GM18517 (cell line): ENCODE measurements around the gene SPHK2.
"Not testable (repeated sequence)": the region's sequence is repeated elsewhere in the genome, so short reads cannot be mapped to it uniquely, and the experiment has no call there.

Experiments used
- ATAC-seq: cut with Tn5 transposase; IDR thresholded peaks from one replicate; pipeline ENCODE4 v1.9.1; 2021; ENCODE audit warnings: mild to moderate bottlenecking, moderate library complexity; ENCODE audit not compliant: unreplicated experiment

The SPHK2 gene

DNA sequence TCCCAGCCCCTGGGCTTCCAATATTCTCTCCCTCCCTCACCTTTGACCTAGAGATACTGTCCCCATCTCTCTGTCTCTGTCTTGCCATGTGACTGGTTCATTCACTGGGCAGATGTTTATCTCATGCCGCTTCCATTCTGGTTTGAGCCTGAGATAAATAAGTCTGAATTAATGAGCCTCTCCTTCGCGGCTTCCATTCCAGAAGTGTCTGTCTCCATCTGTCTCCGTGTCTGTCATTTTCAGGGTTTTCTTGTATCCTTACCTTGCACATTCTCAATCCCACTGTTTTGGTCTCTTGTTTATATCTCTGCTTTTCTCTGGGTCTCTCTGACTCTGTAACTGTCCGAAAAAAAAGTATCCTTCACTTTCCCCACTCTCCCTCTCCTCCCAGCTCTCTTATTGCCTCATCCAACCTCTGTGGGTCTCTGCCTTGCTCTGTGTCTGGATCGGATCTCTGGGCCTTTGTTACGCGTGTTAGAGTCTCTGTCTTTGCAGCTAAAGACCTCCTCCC, 4.3 kb downstream of the SPHK2 start:
- ATAC-seq = no peak

DNA sequence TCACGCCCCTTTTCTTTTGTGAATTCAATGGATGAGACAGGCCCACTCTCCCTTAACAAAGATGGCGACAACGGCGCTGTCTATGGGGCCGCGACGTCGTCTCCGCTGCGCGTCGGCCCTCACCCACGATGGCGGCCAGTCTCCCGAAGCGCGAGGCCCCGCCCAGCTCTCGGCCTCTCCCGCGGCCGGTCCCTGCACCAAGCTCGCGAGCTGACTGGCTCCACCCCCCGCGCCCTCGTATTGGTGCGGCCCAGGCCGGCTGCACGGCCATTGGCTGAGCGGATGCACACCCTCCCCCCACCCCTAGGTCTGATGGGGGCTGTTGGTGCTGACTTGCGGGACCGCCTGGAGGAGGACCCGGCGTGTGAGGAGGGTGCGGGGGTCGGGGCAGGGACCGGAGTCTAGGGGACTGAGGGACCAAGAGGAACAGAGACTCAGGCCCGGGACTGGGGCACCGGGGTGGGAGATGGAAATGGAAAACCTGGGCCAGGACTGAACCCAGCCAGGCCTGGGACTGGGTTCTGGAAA, 4.8 kb downstream of the SPHK2 start:
- peak; percentile 38 for ATAC-seq

DNA sequence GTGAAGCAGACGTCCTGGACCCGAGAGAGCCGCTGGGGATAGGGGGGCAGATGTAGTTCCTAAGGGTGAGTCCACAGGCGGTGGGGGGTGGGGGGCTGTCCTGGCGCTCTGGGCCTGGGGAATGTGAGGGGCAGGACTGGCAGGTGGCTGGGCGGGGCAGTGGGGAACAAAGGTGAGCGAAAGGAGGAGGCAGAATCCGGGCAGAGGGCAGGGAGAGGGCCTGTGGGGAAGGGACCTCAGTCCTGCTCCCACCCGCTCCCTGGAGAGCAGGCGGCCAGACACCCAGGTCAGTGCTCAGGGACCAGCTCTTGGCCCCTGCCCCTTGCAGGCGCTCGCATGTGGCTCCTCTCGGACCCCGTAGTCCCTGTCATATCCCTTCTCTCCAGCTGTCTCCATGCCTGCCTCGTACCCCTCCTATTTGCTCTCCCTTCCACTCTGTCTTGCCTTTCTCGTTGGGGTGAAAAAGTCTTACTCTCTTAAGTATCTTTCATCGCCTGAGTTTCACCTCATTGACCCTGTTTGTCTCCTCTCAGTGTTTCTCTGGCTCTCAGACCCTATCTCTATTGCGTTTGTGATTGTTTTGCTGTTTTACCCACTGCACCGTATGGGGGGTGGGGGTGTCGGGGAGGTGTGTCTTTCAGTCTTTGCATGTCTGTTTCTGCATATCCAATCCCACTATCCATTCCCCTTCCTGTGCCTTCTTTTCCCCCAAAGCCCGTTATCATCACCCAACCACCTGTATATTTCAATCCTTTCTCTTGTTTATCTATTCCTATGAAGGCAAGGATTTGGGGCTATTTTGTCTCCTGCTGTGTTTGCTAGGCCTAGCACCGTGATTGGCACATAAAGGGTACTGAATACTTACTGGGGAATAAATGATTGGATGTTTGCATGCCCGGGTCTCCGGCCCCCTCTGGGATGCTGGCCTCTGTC, 5.8 kb downstream of the SPHK2 start:
- ATAC-seq = no peak

DNA sequence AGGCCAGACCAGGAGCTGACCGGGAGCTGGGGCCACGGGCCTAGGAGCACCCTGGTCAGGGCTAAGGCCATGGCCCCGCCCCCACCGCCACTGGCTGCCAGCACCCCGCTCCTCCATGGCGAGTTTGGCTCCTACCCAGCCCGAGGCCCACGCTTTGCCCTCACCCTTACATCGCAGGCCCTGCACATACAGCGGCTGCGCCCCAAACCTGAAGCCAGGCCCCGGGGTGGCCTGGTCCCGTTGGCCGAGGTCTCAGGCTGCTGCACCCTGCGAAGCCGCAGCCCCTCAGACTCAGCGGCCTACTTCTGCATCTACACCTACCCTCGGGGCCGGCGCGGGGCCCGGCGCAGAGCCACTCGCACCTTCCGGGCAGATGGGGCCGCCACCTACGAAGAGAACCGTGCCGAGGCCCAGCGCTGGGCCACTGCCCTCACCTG, 6.6 kb downstream of the SPHK2 start:
- no peak for ATAC-seq

DNA sequence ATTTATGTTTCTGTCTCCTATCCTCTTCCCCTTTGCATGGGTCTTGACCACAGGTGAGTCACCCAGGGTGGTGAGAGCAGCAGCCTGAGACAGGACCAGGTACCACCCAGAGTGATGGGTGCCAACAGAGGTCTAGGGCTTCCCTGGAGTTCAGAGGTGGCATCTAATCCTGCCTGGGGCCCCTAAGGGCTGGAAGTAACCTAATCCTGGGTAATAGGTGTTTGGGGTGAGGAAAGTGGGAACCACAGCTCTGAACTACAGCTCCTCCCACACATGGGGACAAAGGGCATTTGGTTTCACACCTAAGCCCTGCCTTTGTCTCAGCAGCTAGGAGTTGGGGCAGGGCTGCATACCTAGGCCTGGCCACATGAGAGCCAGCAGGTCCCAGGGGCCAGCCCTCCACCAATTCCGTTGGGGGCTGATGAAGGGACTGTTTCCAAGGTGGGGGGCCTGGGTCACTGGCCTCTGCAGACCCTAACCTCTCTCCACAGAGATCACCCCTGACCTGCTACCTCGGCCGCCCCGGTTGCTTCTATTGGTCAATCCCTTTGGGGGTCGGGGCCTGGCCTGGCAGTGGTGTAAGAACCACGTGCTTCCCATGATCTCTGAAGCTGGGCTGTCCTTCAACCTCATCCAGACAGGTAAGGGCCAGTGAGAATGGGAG, 8.0 kb downstream of the SPHK2 start:
- ATAC-seq = no peak

DNA sequence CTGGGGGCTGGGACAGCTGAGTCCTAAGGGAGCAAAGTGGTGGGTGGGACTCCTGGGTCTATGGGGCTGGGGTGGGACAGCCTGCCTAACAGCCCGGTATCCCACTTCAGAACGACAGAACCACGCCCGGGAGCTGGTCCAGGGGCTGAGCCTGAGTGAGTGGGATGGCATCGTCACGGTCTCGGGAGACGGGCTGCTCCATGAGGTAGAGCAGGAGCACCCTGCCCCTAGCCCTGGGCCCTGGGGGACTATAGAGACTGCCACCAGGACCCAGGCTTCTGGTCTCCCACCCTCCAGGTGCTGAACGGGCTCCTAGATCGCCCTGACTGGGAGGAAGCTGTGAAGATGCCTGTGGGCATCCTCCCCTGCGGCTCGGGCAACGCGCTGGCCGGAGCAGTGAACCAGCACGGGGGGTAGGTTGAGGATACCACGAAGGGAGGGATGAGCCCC, 8.6 kb downstream of the SPHK2 start:
- no peak for ATAC-seq

DNA sequence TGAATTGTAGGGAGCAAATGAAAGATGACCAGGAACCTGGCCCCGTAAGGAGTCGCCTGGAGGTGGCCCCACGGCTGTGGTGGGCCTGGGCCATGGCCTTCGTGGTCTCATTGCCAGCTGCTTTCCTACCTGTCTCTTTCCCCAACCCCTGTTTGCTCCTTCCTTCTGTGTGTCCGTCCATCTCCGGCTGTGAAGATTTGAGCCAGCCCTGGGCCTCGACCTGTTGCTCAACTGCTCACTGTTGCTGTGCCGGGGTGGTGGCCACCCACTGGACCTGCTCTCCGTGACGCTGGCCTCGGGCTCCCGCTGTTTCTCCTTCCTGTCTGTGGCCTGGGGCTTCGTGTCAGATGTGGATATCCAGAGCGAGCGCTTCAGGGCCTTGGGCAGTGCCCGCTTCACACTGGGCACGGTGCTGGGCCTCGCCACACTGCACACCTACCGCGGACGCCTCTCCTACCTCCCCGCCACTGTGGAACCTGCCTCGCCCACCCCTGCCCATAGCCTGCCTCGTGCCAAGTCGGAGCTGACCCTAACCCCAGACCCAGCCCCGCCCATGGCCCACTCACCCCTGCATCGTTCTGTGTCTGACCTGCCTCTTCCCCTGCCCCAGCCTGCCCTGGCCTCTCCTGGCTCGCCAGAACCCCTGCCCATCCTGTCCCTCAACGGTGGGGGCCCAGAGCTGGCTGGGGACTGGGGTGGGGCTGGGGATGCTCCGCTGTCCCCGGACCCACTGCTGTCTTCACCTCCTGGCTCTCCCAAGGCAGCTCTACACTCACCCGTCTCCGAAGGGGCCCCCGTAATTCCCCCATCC, 9.4 kb downstream of the SPHK2 start:
- ATAC-seq = no peak

DNA sequence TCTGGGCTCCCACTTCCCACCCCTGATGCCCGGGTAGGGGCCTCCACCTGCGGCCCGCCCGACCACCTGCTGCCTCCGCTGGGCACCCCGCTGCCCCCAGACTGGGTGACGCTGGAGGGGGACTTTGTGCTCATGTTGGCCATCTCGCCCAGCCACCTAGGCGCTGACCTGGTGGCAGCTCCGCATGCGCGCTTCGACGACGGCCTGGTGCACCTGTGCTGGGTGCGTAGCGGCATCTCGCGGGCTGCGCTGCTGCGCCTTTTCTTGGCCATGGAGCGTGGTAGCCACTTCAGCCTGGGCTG, 9.9 kb downstream of the SPHK2 start:
- ATAC-seq = no peak

DNA sequence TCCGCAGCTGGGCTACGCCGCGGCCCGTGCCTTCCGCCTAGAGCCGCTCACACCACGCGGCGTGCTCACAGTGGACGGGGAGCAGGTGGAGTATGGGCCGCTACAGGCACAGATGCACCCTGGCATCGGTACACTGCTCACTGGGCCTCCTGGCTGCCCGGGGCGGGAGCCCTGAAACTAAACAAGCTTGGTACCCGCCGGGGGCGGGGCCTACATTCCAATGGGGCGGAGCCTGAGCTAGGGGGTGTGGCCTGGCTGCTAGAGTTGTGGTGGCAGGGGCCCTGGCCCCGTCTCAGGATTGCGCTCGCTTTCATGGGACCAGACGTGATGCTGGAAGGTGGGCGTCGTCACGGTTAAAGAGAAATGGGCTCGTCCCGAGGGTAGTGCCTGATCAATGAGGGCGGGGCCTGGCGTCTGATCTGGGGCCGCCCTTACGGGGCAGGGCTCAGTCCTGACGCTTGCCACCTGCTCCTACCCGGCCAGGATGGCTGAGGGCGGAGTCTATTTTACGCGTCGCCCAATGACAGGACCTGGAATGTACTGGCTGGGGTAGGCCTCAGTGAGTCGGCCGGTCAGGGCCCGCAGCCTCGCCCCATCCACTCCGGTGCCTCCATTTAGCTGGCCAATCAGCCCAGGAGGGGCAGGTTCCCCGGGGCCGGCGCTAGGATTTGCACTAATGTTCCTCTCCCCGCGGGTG, 10.4 kb downstream of the SPHK2 start:
- ATAC-seq = no peak

DNA sequence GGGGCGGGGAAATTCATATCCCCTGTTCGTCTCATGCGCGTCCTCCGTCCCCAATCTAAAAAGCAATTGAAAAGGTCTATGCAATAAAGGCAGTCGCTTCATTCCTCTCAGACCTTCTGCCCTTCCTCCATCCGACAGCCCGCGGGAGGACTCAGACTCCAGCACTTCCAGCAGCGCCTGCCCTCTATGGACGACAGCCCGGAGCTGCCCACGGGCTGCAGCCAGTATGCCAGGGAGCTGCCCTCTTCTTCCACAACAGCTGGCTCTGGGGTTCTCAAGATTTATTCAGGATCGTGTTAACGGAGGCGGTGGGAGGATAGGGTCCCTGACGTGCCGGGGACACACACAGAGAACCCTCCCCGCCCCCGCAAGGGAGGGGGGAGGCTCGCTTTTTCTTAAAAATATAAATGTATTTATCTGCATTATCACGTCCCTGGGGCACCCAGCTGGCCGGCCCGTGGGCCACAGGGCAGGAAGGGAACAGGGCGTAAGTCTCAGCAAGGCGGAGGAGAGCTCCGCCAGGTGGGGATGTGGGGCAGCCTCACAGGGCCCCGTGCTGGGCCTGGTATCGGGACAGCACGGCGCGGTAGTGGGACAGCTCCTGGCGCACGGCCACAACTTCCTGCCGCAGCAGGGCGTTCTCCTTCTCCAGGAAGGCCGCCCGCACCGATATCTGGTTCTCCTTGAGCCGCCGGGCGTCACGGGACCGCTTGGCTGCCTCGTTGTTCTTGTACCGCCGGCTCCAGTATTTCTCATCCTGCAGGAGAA, 11.2 kb downstream of the SPHK2 start:
- ATAC-seq = no peak

DNA sequence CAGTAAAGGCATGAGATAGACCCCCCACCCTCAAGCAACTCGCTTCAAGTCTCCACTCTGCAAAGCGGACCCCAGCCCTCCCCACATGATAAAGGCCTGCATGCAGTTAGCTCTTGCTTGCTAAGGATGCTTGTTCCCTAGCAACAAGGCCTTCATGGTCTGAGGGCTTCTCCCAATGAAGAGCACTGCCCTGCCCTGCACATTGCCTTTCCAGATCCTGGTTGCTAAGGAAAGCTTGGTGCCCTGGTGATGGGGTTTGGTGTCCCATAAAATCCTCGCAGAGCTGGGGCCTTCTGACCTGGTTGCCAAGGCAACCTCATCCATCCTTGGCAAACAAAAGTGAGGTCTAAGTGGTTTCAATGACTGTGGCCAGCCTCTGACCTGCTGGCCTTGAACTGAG, 11.9 kb downstream of the SPHK2 start:
- ATAC-seq = no peak

DNA sequence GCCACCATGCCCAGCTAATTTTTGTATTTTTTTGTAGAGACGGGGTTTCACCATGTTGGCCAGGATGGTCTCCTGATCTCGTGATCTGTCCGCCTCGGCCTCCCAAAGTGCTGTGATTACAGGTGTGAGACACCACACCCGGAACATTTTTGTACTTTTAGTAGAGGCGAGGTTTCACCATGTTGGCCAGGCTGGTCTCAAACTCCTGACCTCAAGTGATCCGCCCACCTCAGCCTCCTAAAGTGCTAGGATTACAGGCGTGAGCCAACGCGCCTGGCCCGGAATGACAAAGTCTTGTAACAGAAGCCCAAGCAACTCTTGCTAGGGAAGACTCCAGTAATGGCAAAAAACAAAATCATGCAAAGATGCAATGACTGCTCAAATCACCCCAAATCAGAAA, 13.0 kb downstream of the SPHK2 start:
- not testable (repeated sequence) for ATAC-seq

DNA sequence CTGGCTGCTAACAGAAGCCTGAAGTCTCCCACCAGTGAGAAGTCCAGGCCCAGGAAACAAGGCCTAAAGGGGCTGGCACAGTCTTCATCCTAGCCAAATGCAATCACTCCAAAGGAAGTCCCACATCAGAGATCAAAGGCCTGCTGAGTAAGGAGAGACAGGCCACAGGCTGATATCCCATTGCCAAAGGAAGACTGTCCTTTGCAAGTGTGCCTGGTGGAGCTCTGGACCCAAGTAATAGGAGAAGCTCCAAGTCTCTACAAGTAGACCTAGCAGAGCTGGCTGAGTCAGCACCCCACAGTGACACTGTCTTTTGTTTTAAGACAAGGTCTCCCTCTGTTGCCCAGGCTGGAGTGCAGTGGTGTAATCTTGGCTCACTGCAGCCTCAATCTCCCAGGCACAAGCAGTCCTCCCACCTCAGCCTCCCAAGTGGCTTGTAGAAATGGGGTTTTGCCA, 13.4 kb downstream of the SPHK2 start:
- no peak for ATAC-seq

DNA sequence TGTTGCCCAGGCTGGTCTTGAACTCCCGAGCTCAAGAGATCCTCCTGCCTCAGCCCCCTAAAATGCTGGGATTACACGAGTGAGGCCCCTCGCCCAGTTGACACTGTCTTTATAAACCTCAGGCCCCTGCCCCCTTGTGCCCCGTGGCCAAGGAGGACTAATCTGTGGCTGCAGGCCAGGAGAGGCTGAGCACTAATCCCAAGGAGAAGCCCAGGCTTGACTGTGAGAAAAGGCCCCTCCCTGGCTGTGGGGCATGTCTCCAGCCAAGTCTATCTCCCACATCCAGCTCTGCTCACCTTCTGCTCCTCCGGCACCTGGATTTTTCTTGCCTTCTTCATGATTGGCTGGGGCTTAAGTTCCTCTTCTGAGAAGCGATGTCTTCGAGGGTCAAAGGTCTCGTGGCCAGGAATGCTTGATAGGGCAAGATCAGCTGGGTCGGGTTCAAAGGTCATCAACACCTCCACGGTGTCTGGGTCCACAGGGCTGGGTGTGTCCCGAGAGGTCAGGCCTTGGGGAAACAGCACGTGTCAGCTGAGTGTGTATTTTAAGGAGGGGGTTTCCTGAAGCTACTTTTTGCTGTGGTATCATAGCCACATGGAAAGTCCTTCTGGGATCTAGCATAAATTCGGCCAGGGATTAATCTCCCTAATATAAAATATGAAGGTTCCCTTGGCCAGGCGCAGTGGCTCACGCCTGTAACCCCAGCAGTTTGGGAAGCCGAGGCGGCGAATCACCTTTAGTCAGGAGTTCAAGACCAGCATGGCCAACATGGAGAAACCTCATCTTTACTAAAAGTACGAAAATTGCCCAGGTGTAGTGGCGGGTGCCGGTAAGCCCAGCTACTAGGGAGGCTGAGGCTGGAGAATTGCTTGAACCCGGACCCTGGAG, 14.1 kb downstream of the SPHK2 start:
- no peak for ATAC-seq

DNA sequence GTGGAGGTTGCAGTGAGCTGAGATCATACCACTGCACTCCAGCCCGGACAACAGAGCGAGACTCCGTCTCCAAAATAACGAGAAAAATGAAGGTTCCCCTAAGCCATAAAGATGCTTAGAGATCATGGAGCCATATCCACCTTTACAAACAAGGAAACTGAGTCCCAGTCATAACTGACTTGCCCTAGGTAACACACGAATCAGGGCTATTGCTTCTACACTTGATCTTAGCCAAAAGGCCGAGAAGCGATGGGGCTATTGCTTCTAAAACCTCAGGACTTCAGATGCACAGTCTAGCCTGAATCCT, 14.7 kb downstream of the SPHK2 start:
- ATAC-seq = no peak

DNA sequence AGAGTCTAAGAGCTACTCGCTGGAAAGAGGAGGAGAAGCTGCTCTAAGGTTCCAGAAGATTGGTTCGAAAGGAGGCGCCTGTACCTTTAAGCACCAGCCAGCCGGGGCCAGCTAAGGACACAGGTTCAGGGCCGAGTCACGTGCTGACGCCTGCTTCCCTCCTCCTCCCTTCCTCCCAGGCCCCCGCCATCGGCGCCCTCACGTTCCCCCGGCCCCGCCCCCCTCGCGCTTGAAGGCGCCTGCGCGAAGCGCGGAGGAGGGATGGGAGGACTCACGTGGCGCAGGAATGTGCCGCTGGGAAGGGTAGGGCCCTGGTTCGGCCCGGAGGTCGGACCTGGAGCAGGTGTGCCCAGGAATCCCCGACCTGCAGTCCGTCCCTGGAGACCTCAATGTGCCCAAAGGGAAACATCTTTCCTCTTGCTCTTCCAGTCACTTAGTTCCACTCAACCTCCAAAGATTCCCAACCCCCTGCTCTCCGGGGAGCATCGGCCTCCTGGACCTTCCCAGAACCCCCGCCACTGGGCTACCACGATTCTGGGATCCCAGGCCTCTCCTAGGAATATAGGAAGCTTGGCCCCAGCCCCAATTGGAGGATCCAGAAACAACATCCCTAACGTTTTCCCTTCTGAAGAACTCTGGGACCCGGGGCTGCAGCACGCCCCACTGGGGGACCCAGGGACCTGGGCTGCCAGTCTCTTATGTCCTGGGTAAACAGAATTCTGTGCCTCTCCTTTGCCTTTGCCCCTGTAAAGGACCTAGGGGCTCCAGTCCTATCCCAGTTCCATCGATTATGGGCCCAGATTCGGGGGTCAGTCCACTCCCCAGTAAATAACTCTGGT, 15.3 kb downstream of the SPHK2 start:
- no peak for ATAC-seq

DNA sequence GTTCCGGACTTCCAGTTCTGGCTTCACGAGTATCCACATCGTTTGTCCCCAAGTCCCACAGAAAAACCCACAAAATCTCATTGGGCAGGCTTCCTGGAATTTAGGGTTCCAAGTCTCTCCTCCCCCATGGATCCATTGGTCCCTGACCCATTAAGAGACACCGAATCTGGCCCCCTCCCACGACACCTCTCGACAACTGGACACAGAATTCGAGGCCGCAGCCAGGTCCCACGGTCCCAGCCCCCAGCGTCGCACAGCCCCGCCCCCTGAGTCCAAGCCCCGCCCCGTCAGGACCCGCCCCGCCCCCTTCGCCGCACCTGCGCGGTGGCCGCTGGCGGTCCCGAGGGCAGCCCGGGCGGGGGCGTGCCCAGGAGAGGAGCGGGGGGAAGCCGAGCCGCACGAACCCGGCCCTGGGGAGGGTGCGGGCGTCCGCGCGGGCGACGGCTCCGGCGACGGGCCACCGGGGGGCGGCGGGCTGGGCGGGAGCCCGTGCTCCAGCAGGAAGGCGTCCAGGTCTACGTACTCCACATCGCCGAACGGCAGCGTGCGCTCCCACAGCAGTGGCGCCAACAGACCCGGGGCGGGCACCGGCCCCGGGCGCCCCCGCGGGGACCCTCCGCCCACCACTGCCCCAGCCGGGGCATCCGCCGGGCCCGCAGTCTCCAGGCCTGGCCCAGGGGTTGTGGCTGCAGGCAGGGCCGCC, 16.1 kb downstream of the SPHK2 start:
- no peak for ATAC-seq
